CD4-positive, alpha-beta T cell (primary cell): ENCODE measurements around the gene IRX2. TPM values are rescaled to one million over a fixed set of nuclear protein-coding genes. Genes with fewer than 3 reads are reported as not detected.

Source experiments
- ATAC-seq: fragments of 200-7000 bp; cut with Tn5 transposase; one replicate; pipeline ENCODE4 v1.10.0; 2022; ENCODE audit warnings: mild to moderate bottlenecking; ENCODE audit not compliant: poor library complexity
- CTCF ChIA-PET: fragments of 350-600 bp; sonication (Branson Sonifier 250); formaldehyde crosslinking; loops from one replicate; lab custom pipeline; 2021; ENCODE audit warnings: antibody characterized with exemption, inconsistent platforms; lab: Charles Lee
- POLR2A ChIA-PET: fragments of 350-600 bp; sonication (Branson Sonifier 250); formaldehyde crosslinking; loops from one replicate; lab custom pipeline; 2021; ENCODE audit warnings: antibody characterized with exemption, inconsistent platforms; lab: Charles Lee
- DNase-seq, 14 experiments: peaks; one replicate each; pipeline ENCODE4 v3.0.0-alpha.2; 2013 to 2020; ENCODE audit warnings: mixed read lengths in 2 of 14
- H3K27ac ChIP-seq, 2 donors: one replicate each; pipeline versions ENCODE4 v1.5.1 to v1.7.0; 2013; ENCODE audit warnings: low read length in 2 of 2, low read depth in 1 of 2, mild to moderate bottlenecking in 1 of 2
- H3K27me3 ChIP-seq, 2 experiments: 1 replicate in 1 of 2; 2 replicates in 1 of 2; pipeline versions ENCODE4 v1.6.1 to v1.7.0; 2013; ENCODE audit warnings: low read length in 2 of 2, control low read depth in 1 of 2, mild to moderate bottlenecking in 1 of 2, moderate library complexity in 1 of 2; ENCODE audit not compliant: insufficient read depth in 2 of 2, control insufficient read depth in 1 of 2
- H3K36me3 ChIP-seq: one replicate; pipeline ENCODE4 v1.6.1; 2013; ENCODE audit warnings: low read length, control low read depth; ENCODE audit not compliant: insufficient read depth
- H3K4me1 ChIP-seq: one replicate; pipeline ENCODE4 v1.6.1; 2013; ENCODE audit warnings: low read length, control low read depth; ENCODE audit not compliant: insufficient read depth
- H3K4me3 ChIP-seq: one replicate; pipeline ENCODE4 v1.5.1; 2013; ENCODE audit warnings: mild to moderate bottlenecking, low read length, moderate library complexity
- H3K9me3 ChIP-seq, 2 experiments: 1 replicate in 1 of 2; 2 replicates in 1 of 2; pipeline versions ENCODE4 v1.6.1 to v1.7.0; 2013; ENCODE audit warnings: low read length in 2 of 2, mild to moderate bottlenecking in 2 of 2, control low read depth in 1 of 2, moderate library complexity in 1 of 2; ENCODE audit not compliant: control insufficient read depth in 1 of 2, insufficient read depth in 1 of 2
- H3K27ac Mint-ChIP-seq: one replicate; pipeline ENCODE4 v1.8.0; 2020; ENCODE audit warnings: mixed read lengths
- H3K27me3 Mint-ChIP-seq: one replicate; pipeline ENCODE4 v1.8.0; 2021; ENCODE audit warnings: mixed read lengths
- H3K36me3 Mint-ChIP-seq: one replicate; pipeline ENCODE4 v1.8.0; 2021; ENCODE audit warnings: low read depth, mixed read lengths
- H3K4me1 Mint-ChIP-seq: one replicate; pipeline ENCODE4 v1.8.0; 2021; ENCODE audit warnings: low read depth, mixed read lengths
- H3K4me3 Mint-ChIP-seq: one replicate; pipeline ENCODE4 v1.8.0; 2020; ENCODE audit warnings: mild to moderate bottlenecking, mixed read lengths
- H3K9me3 Mint-ChIP-seq: one replicate; pipeline ENCODE4 v1.8.0; 2020; ENCODE audit warnings: mixed read lengths
- CTCF ChIP-seq: fragments of 200-600 bp; IDR thresholded peaks from one replicate; pipeline ENCODE4 v1.8.0; 2022; ENCODE audit warnings: antibody characterized with exemption, mild to moderate bottlenecking
- intact Hi-C, 2 experiments: fragments of 100-400 bp; cut with DNase I in 1 of 2; cut with micrococcal nuclease in 1 of 2; formaldehyde crosslinking; loops; one replicate each; pipeline versions ENCODE4 v1.15.1 to v1.9.0; 2023 to 2025; cut with DNase I, micrococcal nuclease
- total RNA-seq, 174 experiments: library from RNA in 2 of 174; stranded (reverse) in 2 of 174; gene quantifications; one replicate each; pipeline ENCODE4 v1.2.3 and lab custom pipeline; 2021 to 2026

IRX2 gene
- total RNA-seq, 2 experiments from 2014 or later: not detected

- ATAC-seq: no peak
- intact Hi-C loops: no loop called here
- Mint-ChIP-seq H3K4me3 (no peak overlapping the region), H3K4me1 (no peaks in the 10 kb centered on the region), H3K27ac (no peak overlapping the region), H3K9me3 (no peaks in the 10 kb centered on the region), H3K27me3 (peaks cover 66% of the 10 kb centered on the region), H3K36me3 (no peaks in the 10 kb centered on the region)
- Histone ChIP-seq H3K36me3 (no peaks in the 10 kb centered on the region), H3K27me3 (peaks cover 45 to 51% of the 10 kb centered on the region in 2 experiments), H3K4me3 (no peak overlapping the region), H3K9me3 (peaks cover 0 to 43% of the 10 kb centered on the region in 2 experiments), H3K27ac (no peak overlapping the region), H3K4me1 (peaks cover 6% of the 10 kb centered on the region)
- ChIA-PET POLR2A (no interaction called here), CTCF (no interaction called here)
- DNase-seq: no peak
- no peak for TF ChIP-seq CTCF
Measured at GRCh38 chr5:2736872-2737271, 14.6 kb downstream of the IRX2 start.

GRCh38 chr5:2735996-2736395 lies 15.5 kb downstream of the IRX2 start:
- Mint-ChIP-seq H3K4me1 (no peaks in the 10 kb centered on the region), H3K9me3 (no peaks in the 10 kb centered on the region), H3K27ac (no peak overlapping the region), H3K36me3 (no peaks in the 10 kb centered on the region), H3K27me3 (peaks cover 62% of the 10 kb centered on the region), H3K4me3 (no peak overlapping the region)
- ChIA-PET POLR2A (no interaction called here), CTCF (no interaction called here)
- DNase-seq (no peak), ATAC-seq (no peak)
- no peak overlapping the region for H3K27ac ChIP-seq
- H3K27me3 ChIP-seq: peaks cover 39 to 43% of the 10 kb centered on the region in 2 experiments
- H3K4me3 ChIP-seq: no peak overlapping the region
- intact Hi-C loops: no loop called here
- H3K4me1 ChIP-seq: peaks cover 6% of the 10 kb centered on the region
- TF ChIP-seq CTCF: no peak
- no peaks in the 10 kb centered on the region for H3K36me3 ChIP-seq
- H3K9me3 ChIP-seq: peaks cover 0 to 41% of the 10 kb centered on the region in 2 experiments

GRCh38 chr5:2732850-2733249 lies 18.6 kb downstream of the IRX2 start:
- no peaks in the 10 kb centered on the region for H3K36me3 Mint-ChIP-seq
- no peak overlapping the region for H3K4me3 ChIP-seq
- H3K27ac ChIP-seq: no peak overlapping the region
- intact Hi-C loops: no loop called here
- ATAC-seq (no peak), DNase-seq (no peak)
- peaks cover 49% of the 10 kb centered on the region for H3K27me3 Mint-ChIP-seq
- no peak for TF ChIP-seq CTCF
- H3K27ac Mint-ChIP-seq: no peak overlapping the region
- H3K4me3 Mint-ChIP-seq: no peak overlapping the region
- POLR2A ChIA-PET: no interaction called here
- H3K9me3 ChIP-seq: peaks cover 0 to 10% of the 10 kb centered on the region in 2 experiments
- H3K36me3 ChIP-seq: no peaks in the 10 kb centered on the region
- no peaks in the 10 kb centered on the region for H3K9me3 Mint-ChIP-seq
- H3K4me1 Mint-ChIP-seq: no peaks in the 10 kb centered on the region
- H3K4me1 ChIP-seq: no peaks in the 10 kb centered on the region
- H3K27me3 ChIP-seq: peaks cover 11 to 14% of the 10 kb centered on the region in 2 experiments
- CTCF ChIA-PET: no interaction called here
